Dendritic cell treated with granulocyte-macrophage colony-stimulating factor and Interleukin-4, amounts not matched to agents 40 ng/mL and 50 ng/mL, for 4 days (primary cell): ENCODE data around the gene C3orf85.
"Not testable (repeated sequence)": the region's sequence is repeated elsewhere in the genome, so short reads cannot be mapped to it uniquely, and the experiment has no call there.

Source experiments
- H3K27ac Mint-ChIP-seq: one replicate; pipeline ENCODE4 v1.8.0; 2022; ENCODE audit warnings: mild to moderate bottlenecking, mixed read lengths
- H3K27me3 Mint-ChIP-seq: one replicate; pipeline ENCODE4 v1.8.0; 2022; ENCODE audit warnings: mild to moderate bottlenecking, mixed read lengths
- H3K36me3 Mint-ChIP-seq: one replicate; pipeline ENCODE4 v1.8.0; 2022; ENCODE audit warnings: low read depth, mixed read lengths
- H3K4me1 Mint-ChIP-seq: one replicate; pipeline ENCODE4 v1.8.0; 2022; ENCODE audit warnings: low read depth, mixed read lengths
- H3K4me3 Mint-ChIP-seq: one replicate; pipeline ENCODE4 v1.8.0; 2022; ENCODE audit warnings: mild to moderate bottlenecking, moderate library complexity, mixed read lengths
- H3K9me3 Mint-ChIP-seq: one replicate; pipeline ENCODE4 v1.8.0; 2022; ENCODE audit warnings: mixed read lengths
- intact Hi-C: fragments of 100-400 bp; cut with micrococcal nuclease; formaldehyde crosslinking; loops from one replicate; pipeline ENCODE4 v1.15.0; 2022

Gene C3orf85

DNA sequence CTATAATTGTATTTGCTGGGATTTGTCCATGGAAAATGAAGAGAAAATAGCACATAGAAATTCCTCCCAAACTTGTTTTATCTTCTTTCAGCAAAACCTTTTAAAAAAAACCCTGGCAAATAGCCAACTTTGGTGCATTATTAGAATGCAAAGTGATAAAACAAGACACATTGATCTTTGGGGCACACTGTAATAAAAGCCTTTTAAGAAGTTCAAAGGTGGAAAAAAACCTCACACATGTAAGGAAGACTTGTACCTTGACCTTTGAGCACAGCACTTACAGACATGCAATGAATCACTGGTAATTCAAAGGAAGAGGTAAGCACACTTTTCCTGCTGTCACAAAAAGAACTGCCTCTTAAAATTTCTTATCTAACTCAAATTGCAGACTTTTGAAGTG, 10.6 kb upstream of the C3orf85 start:
- H3K4me3 Mint-ChIP-seq: no peak overlapping the region
- intact Hi-C loops: no loop called here
- peaks cover 23% of the 10 kb centered on the region for H3K4me1 Mint-ChIP-seq

DNA sequence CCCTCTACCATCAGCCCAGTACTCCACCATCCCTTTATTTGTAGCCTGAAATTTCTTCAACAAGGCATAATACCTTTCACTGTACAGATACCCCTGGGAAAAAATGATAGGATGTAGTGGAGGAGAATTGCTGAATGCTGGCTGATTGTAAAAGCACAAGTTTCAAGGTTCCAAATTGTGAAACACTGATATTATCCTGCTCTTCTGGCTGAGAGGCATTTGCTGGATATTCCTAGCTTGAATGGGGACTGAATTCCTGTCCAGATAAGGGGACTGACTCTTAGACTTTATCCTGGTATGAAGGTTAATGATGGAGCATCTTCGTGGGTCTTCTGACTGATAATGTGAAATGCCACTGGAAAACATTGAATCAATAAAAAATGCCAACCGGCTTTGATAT, 9.0 kb upstream of the C3orf85 start:
- H3K4me1 Mint-ChIP-seq: peaks cover 10% of the 10 kb centered on the region
- H3K27me3 Mint-ChIP-seq: no peaks in the 10 kb centered on the region
- H3K27ac Mint-ChIP-seq: no peak overlapping the region
- intact Hi-C loops: no loop called here
- H3K36me3 Mint-ChIP-seq: no peaks in the 10 kb centered on the region
- no peak overlapping the region for H3K4me3 Mint-ChIP-seq
- peaks cover 9% of the 10 kb centered on the region for H3K9me3 Mint-ChIP-seq

More for the DNA sequence above, 10.6 kb upstream of the C3orf85 start:
- Mint-ChIP-seq H3K9me3 (peaks cover 9% of the 10 kb centered on the region), H3K27me3 (no peaks in the 10 kb centered on the region), H3K27ac (no peak overlapping the region), H3K36me3 (no peaks in the 10 kb centered on the region)

DNA sequence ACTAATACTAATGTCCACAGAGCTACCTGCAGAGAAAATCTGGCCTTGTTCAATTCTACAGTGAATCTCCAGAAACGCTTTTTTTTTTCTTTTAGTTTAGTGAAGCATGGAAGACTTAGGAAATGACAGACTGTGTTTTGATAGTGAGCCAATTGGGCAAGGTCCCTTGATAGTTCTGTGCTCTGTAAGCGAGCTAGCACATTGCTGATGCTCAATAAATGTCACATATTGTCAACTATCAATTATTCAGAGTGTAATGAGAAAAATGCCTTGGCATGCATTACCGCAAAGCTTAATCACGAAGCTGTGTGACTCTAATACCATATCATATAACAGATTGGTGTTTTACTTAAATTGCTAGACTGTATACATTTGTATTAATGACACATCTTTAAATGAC, 5.2 kb upstream of the C3orf85 start:
- no peak overlapping the region for H3K27ac Mint-ChIP-seq
- no peaks in the 10 kb centered on the region for H3K4me1 Mint-ChIP-seq
- H3K4me3 Mint-ChIP-seq: no peak overlapping the region
- H3K27me3 Mint-ChIP-seq: no peaks in the 10 kb centered on the region
- peaks cover 9% of the 10 kb centered on the region for H3K9me3 Mint-ChIP-seq
- no peaks in the 10 kb centered on the region for H3K36me3 Mint-ChIP-seq
- intact Hi-C loops: no loop called here

DNA sequence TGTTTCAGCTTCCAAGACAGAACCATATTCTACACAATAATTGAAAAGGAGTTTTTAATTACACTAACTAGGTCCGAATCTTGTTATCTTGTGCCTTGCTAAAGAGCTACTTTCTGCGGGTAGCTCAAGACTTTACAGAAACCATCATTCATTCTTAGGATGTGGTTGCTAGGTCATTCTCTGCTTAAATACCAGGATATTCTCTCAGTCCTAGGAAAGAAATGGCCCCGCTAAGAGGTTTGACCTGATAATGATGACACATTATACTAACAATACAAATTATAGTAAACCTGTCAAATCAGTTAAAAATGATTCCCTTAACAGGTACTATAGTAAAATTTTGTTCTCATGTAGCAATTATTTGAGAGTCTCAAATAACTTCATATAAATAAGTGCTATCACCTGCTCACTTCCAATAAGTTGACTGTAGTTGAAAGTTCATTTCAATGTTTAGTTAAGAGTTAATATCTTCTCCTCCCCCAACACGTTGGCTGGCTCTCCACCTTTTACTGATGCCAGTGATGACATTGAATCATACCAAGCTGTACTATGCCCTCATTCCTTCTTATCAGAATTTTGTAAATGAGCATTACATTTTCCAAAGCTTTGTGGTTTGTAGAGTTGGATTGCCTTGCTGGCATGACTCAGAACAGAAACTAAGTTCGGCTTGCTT, 3.6 kb upstream of the C3orf85 start:
- Mint-ChIP-seq H3K9me3 (peaks cover 9% of the 10 kb centered on the region), H3K27ac (no peak overlapping the region), H3K4me1 (no peaks in the 10 kb centered on the region), H3K36me3 (no peaks in the 10 kb centered on the region), H3K27me3 (no peaks in the 10 kb centered on the region), H3K4me3 (no peak overlapping the region)
- intact Hi-C loops: no loop called here

DNA sequence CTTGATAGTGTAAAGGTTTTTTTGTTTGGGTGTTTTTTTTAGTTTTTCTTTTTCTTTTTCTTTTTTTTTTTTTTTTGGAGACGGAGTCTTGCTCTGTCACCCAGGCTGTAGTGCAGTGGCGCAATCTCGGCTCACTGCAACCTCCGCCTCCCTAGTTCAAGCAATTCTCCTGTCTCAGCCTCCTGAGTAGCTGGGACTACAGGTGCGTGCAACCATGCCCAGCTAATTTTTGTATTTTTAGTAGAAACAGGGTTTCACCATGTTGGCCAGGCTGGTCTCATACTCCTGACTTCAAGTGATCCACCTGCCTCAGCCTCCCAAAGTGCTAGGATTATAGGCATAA, 3.1 kb upstream of the C3orf85 start:
- H3K9me3 Mint-ChIP-seq, H3K4me1 Mint-ChIP-seq, H3K4me3 Mint-ChIP-seq, H3K27me3 Mint-ChIP-seq, H3K36me3 Mint-ChIP-seq, H3K27ac Mint-ChIP-seq, intact Hi-C loops: not testable (repeated sequence)

DNA sequence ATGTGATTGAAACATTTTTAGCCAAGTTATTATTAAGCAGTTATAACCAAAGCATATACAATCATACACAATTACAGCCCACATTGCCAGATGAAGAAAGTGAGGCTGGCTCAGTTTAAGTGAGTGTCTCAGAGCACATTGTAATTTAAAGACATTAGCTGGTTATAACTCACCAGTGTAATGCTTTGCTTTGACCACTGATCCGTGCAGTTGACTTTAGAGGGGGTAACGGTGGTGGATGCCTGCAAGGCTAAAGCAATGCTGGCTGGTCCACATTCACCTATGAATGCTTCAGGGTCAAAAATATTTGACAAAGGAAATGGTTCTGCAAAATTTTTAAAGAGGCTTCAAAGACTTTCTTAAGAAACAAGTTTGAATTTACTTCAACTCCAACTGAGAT, 1.2 kb downstream of the C3orf85 start:
- Mint-ChIP-seq H3K27ac (no peak overlapping the region), H3K36me3 (no peaks in the 10 kb centered on the region), H3K9me3 (peaks cover 9% of the 10 kb centered on the region), H3K4me3 (no peak overlapping the region), H3K4me1 (no peaks in the 10 kb centered on the region), H3K27me3 (no peaks in the 10 kb centered on the region)
- intact Hi-C loops: no loop called here

DNA sequence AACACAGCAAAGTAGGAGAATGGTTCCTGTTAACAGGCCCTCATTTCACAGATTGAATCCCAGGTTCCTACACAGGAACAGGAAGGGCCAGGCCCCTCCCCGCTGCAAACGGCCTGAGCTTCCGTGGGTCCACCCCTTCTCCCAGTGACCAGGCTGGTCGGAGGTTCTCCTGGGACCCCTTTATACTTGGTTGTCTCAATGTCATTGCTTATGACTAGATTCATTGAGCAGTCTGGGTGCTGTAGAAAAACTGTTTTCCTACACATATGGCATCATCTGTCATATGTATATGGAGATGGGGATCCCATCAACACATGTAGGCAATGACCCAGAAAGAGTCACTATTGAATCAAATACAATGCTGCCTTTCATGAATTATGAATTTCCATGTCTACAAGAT, 3.8 kb downstream of the C3orf85 start:
- Mint-ChIP-seq H3K27me3 (no peaks in the 10 kb centered on the region), H3K9me3 (peaks cover 13% of the 10 kb centered on the region), H3K4me1 (no peaks in the 10 kb centered on the region), H3K4me3 (no peak overlapping the region), H3K27ac (no peak overlapping the region), H3K36me3 (no peaks in the 10 kb centered on the region)
- intact Hi-C loops: no loop called here

DNA sequence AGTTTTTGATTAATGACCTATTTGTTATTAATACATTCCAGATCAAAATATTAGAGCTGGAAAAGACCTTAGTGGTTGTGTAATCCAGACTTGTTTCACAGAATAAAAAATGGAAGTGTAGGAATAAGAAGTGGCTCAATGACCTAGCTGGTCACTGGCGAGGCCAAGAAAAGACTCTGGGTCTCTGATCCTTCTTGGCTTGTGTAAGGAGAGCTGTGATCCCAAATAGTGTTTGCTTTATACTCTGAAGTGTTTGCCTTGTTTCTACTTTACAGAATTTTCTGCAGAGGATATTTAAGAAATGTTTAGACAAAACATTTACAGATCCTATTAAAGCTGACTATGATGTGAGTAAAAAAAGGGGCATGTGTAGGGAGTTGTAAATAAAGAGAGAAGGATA, 7.1 kb downstream of the C3orf85 start:
- Mint-ChIP-seq H3K9me3 (peaks cover 16% of the 10 kb centered on the region), H3K27me3 (no peaks in the 10 kb centered on the region), H3K36me3 (no peaks in the 10 kb centered on the region), H3K4me3 (no peak overlapping the region), H3K27ac (no peak overlapping the region), H3K4me1 (no peaks in the 10 kb centered on the region)
- intact Hi-C loops: no loop called here

DNA sequence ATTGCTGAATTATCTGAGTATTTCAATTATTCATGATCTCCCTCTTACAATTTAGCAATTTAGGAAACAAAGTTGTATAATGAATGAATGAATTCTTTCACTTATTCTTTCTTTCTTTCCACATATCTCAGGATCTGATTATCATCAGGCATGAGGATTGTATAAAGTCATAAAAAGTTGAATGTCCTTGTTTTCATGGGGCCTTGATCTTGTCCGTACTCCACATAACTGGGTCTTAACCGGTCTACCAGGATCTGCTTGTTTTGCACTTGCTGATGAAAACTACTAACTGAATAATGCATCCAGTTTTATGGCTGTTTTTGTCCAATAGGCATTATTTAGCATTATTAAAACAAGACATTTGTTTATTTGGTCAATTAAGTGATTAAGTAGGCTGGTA, 12.6 kb downstream of the C3orf85 start:
- H3K9me3 Mint-ChIP-seq: peaks cover 8% of the 10 kb centered on the region
- no peak overlapping the region for H3K4me3 Mint-ChIP-seq
- no peaks in the 10 kb centered on the region for H3K4me1 Mint-ChIP-seq
- no peaks in the 10 kb centered on the region for H3K27me3 Mint-ChIP-seq
- intact Hi-C loops: no loop called here
- H3K36me3 Mint-ChIP-seq: no peaks in the 10 kb centered on the region
- no peak overlapping the region for H3K27ac Mint-ChIP-seq

DNA sequence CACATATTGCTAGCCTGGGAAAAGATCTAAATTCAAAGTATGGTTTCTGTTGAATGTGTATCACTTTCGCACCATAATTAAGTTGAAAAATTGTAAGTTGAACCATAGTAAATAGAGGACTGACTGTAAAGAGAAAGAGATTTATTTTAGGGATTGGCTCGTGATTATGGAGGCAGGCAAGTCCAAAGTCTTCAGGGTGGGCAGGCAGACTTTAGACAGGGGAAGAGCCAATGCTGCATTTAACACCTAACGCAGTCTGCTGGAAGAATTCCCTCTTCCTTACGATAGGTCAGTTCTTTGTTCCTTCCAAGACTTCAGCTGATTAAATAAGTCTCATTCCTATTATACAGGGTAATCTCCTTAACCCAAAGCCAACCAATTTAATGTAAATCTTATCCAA, 15.8 kb downstream of the C3orf85 start:
- Mint-ChIP-seq H3K27me3 (no peaks in the 10 kb centered on the region), H3K27ac (no peak overlapping the region), H3K9me3 (no peaks in the 10 kb centered on the region), H3K4me3 (no peak overlapping the region), H3K36me3 (no peaks in the 10 kb centered on the region), H3K4me1 (no peaks in the 10 kb centered on the region)
- intact Hi-C loops: no loop called here

DNA sequence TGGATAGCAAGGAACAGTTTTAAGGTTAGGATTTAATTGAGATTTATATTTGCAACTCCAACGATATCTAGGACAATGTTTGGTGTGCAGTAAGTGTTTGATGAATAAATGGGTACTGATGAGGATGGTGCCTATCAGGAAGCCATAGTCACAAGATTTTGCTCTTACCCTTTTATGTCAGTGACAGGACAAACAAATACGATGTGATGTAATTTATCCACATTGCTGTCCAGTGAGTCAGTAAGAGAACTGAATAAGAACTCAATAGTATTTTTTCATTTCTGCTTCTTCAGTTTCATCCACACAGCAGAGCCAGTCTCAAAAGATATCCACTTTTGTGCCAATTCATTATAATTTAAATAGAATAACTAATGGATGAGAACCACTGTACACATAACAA, 18.5 kb downstream of the C3orf85 start:
- no peak overlapping the region for H3K4me3 Mint-ChIP-seq
- no peaks in the 10 kb centered on the region for H3K27me3 Mint-ChIP-seq
- H3K36me3 Mint-ChIP-seq: no peaks in the 10 kb centered on the region
- H3K27ac Mint-ChIP-seq: no peak overlapping the region
- no peaks in the 10 kb centered on the region for H3K4me1 Mint-ChIP-seq
- intact Hi-C loops: no loop called here
- no peaks in the 10 kb centered on the region for H3K9me3 Mint-ChIP-seq

DNA sequence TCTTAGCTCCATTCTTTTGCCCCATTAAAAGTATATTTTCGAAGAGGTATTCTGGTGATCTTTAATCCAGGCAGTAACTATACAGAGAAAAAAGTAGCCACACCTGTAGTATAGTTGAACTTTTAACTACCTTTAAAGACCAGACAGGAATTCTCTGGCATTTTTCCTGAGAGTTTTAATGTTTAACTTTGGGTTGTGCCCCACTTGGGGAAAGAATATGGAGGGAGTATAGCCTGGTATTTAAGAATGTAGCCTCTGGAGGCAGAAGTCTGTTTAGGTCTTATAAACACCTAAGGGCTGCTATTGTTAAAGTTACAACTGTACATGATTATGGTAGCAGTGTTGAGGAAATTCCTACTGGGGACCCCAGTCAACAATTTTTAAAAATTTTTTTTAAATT, 19.3 kb downstream of the C3orf85 start:
- Mint-ChIP-seq H3K4me3 (no peak overlapping the region), H3K36me3 (no peaks in the 10 kb centered on the region), H3K4me1 (no peaks in the 10 kb centered on the region), H3K27ac (no peak overlapping the region), H3K9me3 (no peaks in the 10 kb centered on the region), H3K27me3 (no peaks in the 10 kb centered on the region)
- intact Hi-C loops: no loop called here

DNA sequence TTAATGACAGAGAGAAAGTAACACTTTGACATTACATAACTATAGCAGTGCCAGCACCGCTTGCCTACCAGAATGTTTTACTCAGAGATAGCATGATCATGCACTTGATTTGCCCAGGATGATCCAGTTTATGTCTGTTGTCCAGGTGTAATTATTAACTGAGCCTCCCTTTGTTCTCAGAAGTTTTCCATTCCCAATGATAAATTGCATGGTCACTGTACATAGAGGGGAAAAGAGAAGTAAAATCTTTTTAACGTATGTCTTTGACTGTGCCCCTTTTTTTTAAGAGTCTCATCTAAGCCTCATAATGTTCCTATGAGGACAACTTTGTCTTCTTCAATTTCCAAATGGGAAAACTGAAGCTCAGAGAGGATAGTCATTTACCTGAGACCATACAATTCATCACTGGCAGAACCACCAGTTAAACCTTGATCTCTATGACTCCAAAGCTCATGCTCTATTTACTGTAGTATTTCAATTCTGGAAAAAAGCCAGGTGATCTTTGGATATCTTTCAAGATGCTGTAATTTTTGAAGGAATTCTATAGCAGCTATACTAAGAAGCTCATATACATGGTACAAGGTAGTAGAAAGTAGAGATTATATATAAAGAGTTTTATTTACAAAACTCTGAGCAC, 25.1 kb downstream of the C3orf85 start:
- Mint-ChIP-seq H3K9me3 (peaks cover 9% of the 10 kb centered on the region), H3K36me3 (no peaks in the 10 kb centered on the region), H3K4me1 (no peaks in the 10 kb centered on the region), H3K27ac (no peak overlapping the region), H3K27me3 (no peaks in the 10 kb centered on the region), H3K4me3 (no peak overlapping the region)
- intact Hi-C loops: no loop called here

DNA sequence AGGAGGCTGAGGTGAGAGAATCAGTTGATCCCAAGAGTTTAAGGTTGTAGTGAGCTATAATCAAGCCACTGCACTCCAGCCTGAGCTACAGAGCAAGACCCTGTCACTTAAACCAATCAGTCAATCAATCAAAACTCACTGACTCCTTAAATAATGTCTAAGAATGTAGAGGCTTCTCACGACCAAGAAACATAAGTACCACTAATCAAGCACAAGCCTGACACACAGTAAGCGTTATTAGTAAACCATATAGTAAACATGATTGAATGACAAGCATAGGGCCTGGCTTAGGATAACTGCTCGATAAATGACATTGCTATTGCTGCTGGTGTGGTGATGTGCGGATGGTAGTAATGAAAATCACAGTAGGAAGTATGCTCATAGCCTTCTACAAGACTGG, 29.4 kb downstream of the C3orf85 start:
- no peaks in the 10 kb centered on the region for H3K27me3 Mint-ChIP-seq
- H3K4me3 Mint-ChIP-seq: no peak overlapping the region
- no peaks in the 10 kb centered on the region for H3K36me3 Mint-ChIP-seq
- no peak overlapping the region for H3K27ac Mint-ChIP-seq
- H3K4me1 Mint-ChIP-seq: no peaks in the 10 kb centered on the region
- intact Hi-C loops: no loop called here
- H3K9me3 Mint-ChIP-seq: peaks cover 9% of the 10 kb centered on the region

DNA sequence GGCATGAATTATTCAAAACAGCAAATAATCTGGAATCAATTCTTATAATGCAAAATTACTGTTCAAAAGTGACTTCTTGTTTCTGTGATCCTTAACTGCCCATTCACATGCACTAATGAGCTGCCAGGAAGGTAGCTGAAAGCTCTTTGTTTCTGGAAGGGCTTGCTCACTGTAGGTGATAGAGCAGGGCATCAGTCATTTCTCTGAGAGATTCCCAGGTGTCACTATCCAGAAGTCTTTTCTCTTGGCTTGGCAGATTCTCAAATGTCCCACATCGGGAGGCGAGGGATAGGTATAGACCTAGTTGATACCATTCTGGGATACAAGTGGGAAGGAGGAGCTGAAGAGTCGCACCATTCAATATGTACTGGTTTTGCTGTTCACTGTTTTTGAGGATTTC, 35.0 kb downstream of the C3orf85 start:
- no peak overlapping the region for H3K4me3 Mint-ChIP-seq
- intact Hi-C loops: no loop called here
- no peaks in the 10 kb centered on the region for H3K4me1 Mint-ChIP-seq
- no peaks in the 10 kb centered on the region for H3K27me3 Mint-ChIP-seq
- no peaks in the 10 kb centered on the region for H3K36me3 Mint-ChIP-seq
- no peak overlapping the region for H3K27ac Mint-ChIP-seq
- H3K9me3 Mint-ChIP-seq: no peaks in the 10 kb centered on the region
